C4-2B (cell line): Measurements from ENCODE around the gene GPR152.

Experiments
- CTCF ChIP-seq: fragments of 450-650 bp; conservative IDR thresholded peaks from 2 replicates; pipeline ENCODE4 v1.5.1; 2017; ENCODE audit warnings: mild to moderate bottlenecking
- ZFX ChIP-seq: fragments of 450-650 bp; IDR thresholded peaks from 2 replicates; pipeline ENCODE4 v1.6.1; 2017

GRCh38 chr11:67409781-67410368 is 42.7 kb downstream of the GPR152 start:
- TF ChIP-seq CTCF (no peak), ZFX (no peak)
